HG02798 (cell line): Measurements from ENCODE around the gene PDE10A.
"Not testable (repeated sequence)": the region's sequence is repeated elsewhere in the genome, so short reads cannot be mapped to it uniquely, and the experiment has no call there.

Experiments
- ATAC-seq: cut with Tn5 transposase; IDR thresholded peaks from one replicate; pipeline ENCODE4 v1.9.1; 2021; ENCODE audit warnings: mild to moderate bottlenecking; ENCODE audit not compliant: unreplicated experiment, poor library complexity

PDE10A gene

GRCh38 chr6:165634101-165634880, 28.8 kb downstream of the PDE10A start:
- no peak for ATAC-seq

- no peak for ATAC-seq
Observed at GRCh38 chr6:165632194-165632593, 30.8 kb downstream of the PDE10A start.

- ATAC-seq, result no peak
Observed at GRCh38 chr6:165630544-165630953, 32.5 kb downstream of the PDE10A start.

- ATAC-seq, result no peak
Observed at GRCh38 chr6:165628955-165629354, 34.1 kb downstream of the PDE10A start.

GRCh38 chr6:165627366-165627765, 35.7 kb downstream of the PDE10A start:
- no peak for ATAC-seq

- ATAC-seq, result no peak
Observed at GRCh38 chr6:165626711-165627110, 36.3 kb downstream of the PDE10A start.

GRCh38 chr6:165624871-165625639, 38.0 kb downstream of the PDE10A start:
- ATAC-seq, result no peak

GRCh38 chr6:165621940-165622339, 41.1 kb downstream of the PDE10A start:
- ATAC-seq, result no peak

- not testable (repeated sequence) for ATAC-seq
Observed at GRCh38 chr6:165618891-165619290, 44.1 kb downstream of the PDE10A start.

GRCh38 chr6:165618241-165618640, 44.8 kb downstream of the PDE10A start:
- no peak for ATAC-seq

- ATAC-seq, result no peak
Observed at GRCh38 chr6:165617528-165617927, 45.5 kb downstream of the PDE10A start.

GRCh38 chr6:165616116-165616515, 46.9 kb downstream of the PDE10A start:
- ATAC-seq, result no peak

- no peak for ATAC-seq
Observed at GRCh38 chr6:165615636-165616035, 47.4 kb downstream of the PDE10A start.

- no peak for ATAC-seq
Observed at GRCh38 chr6:165611294-165611693, 51.7 kb downstream of the PDE10A start.

- ATAC-seq, result not testable (repeated sequence)
Observed at GRCh38 chr6:165608577-165608976, 54.5 kb downstream of the PDE10A start.

GRCh38 chr6:165606740-165607008, 56.4 kb downstream of the PDE10A start:
- ATAC-seq, result no peak

GRCh38 chr6:165605901-165606739, 56.9 kb downstream of the PDE10A start:
- no peak for ATAC-seq

GRCh38 chr6:165605182-165605875, 57.7 kb downstream of the PDE10A start:
- no peak for ATAC-seq

GRCh38 chr6:165602291-165602690, 60.8 kb downstream of the PDE10A start:
- no peak for ATAC-seq

- ATAC-seq, result no peak
Observed at GRCh38 chr6:165600606-165601005, 62.4 kb downstream of the PDE10A start.
